HG03097 (cell line): ENCODE measurements around the gene GPR156.
"Not testable (repeated sequence)": the region's sequence is repeated elsewhere in the genome, so short reads cannot be mapped to it uniquely, and the experiment has no call there.

Experiments used
- ATAC-seq: cut with Tn5 transposase; IDR thresholded peaks from one replicate; pipeline ENCODE4 v1.9.1; 2021; ENCODE audit not compliant: unreplicated experiment, low FRiP score

GPR156 gene

GRCh38 chr3:120275618-120276017, 9.4 kb downstream of the GPR156 start:
- no peak for ATAC-seq

GRCh38 chr3:120274739-120275167, 10.3 kb downstream of the GPR156 start:
- ATAC-seq = no peak

GRCh38 chr3:120272286-120272685, 12.7 kb downstream of the GPR156 start:
- no peak for ATAC-seq

GRCh38 chr3:120265989-120266388, 19.0 kb downstream of the GPR156 start:
- no peak for ATAC-seq

DNA sequence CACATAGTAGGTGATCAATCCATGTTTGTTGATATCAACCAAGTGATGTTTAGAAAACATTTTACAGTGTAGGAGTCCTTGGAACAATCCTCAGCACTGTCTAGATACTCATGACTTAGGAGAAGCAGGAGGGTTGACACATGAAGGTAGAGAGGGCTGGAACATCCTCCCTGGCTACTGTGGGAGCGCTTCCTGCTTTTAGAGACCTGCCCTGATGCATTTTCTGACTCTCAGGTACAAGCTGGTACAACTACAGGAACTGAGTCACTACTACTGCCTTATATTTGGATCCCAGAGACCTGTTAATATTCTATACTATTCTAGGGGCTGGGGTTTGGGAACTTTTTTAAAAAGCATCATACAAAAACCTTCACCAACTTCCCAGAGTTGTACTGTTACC, 20.1 kb downstream of the GPR156 start:
- ATAC-seq = no peak

DNA sequence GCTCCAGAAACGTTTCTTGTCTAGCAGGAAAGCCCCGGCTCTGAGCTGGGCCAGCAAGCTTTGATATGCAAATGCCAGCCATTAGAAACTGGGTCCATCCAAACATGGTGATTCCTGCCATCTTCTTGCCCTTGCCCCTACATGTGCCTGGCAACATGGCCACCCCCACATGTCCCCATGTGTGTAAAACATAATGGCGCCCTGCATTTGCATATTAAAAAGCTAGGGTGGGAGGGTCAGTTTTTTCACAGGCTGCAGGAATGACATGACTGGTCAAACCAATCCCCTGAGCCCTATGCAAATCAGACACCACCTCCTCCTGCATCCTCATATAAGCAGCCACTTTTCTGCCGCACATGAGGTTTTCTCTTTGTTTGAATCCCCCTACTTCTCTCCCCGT, 21.2 kb downstream of the GPR156 start:
- ATAC-seq = no peak

GRCh38 chr3:120258009-120258408, 27.0 kb downstream of the GPR156 start:
- ATAC-seq = no peak

GRCh38 chr3:120245386-120245785, 39.6 kb downstream of the GPR156 start:
- ATAC-seq = no peak

DNA sequence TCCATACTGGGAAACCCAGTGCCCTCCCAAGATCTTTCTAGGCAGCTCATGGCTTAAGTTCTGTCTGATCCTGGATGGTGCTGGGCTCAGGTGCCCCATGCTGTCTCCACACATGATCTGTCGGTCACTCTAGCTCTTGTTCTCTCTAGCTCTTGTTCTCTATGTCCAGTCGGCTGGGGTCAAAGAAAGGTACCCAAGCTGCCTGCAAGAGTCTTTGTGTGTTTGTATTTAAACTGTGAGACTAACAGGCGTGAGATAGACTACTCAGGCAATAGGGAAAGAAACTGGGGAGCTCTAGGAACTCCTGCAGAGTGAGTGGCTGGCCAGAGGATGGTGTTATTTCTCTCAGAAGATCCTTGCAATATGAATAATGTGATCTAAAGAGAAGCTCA, 40.2 kb downstream of the GPR156 start:
- ATAC-seq = no peak

DNA sequence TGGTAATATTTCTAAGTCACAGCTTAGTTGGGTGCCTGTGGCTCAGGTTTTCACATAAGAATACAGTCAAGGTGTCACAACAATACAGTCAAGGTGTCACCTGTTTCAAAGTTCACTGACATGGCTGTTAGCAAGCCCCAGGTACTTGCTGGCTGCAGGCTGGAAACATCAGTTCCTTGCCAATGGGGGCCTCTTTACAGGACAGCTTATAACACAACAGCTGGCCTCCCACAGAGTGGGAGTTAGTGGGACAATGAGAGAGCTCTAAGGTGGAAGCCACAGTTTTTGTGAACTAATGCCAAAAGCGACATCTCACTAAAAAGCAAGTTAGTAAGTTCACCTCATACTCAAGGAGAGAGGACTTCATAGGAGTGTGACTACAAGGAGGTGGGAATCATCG, 45.4 kb downstream of the GPR156 start:
- no peak for ATAC-seq

GRCh38 chr3:120227710-120228347, 57.2 kb downstream of the GPR156 start:
- no peak for ATAC-seq

GRCh38 chr3:120224237-120224636, 60.8 kb downstream of the GPR156 start:
- no peak for ATAC-seq

DNA sequence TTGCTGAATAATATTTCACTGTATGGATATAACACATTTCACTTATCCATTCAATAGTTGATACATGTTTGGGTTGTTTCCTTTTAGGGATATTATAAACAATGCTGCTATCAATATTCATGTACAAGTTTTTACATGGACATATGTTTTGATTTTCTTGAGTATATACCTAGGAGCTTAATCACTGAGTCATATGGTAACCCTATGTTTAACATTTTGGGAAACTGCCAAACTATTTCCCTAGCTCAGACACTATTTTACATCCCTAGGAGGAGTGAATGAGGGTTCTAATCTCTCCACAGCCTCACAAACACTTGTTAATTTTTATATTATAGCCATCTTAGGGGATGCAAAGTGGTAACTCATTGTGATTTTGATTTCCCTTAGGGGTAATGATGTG, 66.0 kb downstream of the GPR156 start:
- ATAC-seq = no peak

- ATAC-seq = not testable (repeated sequence)
Observed at GRCh38 chr3:120216633-120217032, 68.4 kb downstream of the GPR156 start.

DNA sequence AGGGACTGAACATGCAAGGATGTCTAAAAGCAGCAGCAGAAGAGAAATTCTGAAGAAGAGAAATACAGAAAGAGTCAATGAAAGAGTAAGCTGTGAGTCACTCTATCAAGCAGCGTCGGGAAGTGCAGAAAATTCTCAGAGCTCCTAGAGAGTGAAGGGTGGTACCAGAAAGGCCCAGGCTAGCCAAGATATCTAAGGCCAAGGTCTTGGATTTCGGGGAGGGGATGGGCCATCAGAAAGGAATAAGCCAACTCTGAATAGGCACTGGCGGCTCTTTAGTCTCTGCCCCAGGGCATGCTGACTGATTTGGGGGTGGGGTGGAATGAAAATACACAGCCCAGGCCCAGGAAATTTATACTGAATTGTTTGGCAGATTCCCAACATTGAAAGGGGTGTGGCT, 70.8 kb downstream of the GPR156 start:
- ATAC-seq = no peak

- ATAC-seq = no peak
Observed at GRCh38 chr3:120212505-120212904, 72.5 kb downstream of the GPR156 start.

GRCh38 chr3:120209425-120209824, 75.6 kb downstream of the GPR156 start:
- no peak for ATAC-seq

DNA sequence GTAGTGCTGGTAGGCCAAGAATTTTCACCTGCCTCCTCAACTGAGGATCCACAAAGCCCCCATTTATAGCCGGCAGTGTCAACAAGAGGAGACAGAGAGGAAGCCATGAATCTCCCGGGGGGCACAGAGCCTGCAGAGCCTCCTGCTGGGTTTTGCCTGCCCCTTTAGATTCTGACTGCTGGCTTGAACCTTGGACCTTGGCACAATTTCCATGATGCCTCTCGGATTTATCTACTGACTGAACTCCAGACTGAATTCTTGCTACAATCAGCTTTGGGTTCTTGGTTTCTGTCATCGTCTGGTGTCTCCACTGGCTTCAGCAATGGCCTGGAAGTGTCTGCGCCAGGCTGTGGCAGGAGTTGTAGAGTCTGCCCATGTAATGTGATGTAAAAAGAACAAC, 80.7 kb downstream of the GPR156 start:
- no peak for ATAC-seq

DNA sequence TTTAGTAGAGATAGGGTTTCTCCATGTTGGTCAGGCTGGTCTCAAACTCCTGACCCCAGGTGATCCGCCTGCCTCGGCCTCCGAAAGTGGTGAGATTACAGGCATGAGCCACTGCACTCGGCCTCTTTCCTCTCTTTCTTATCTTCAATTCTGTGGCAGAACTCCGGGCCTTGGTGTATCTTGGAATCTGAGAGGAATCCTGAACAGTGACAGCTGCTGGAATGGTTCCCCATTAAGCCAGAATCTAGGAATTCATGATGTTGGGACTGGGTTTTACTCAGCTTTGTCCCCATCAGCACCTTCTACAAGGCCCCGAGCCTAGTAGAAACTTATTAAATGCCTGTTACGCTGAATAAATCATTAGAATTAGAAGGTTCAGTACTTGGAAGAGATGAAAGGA, 81.4 kb downstream of the GPR156 start:
- ATAC-seq = no peak

GRCh38 chr3:120203016-120203415, 82.0 kb downstream of the GPR156 start:
- ATAC-seq = no peak

GRCh38 chr3:120202363-120202762, 82.7 kb downstream of the GPR156 start:
- no peak for ATAC-seq

GRCh38 chr3:120200493-120201235, 84.4 kb downstream of the GPR156 start:
- ATAC-seq = no peak
